Pulmonary artery endothelial cell (primary cell): Measurements from ENCODE around the gene RREB1. TPM values are rescaled to one million over a fixed set of nuclear protein-coding genes. Genes with fewer than 3 reads are reported as not detected.
A peak's percentile ranks its signal among the peaks of the same experiment; 100 is the strongest.

Experiments used
- DNase-seq: peaks from one replicate; pipeline ENCODE4 v3.0.0-alpha.2; 2011; ENCODE audit warnings: low read depth, low spot score
- total RNA-seq: library from RNA; depleted of rRNA; stranded (reverse); fragments of >200 nt; gene quantifications from 2 replicates; pipeline ENCODE4 v1.2.3, GENCODE V29; 2014

RREB1 gene
- total RNA-seq, 1 donor from 2014 or later, result 13.5 TPM

DNA sequence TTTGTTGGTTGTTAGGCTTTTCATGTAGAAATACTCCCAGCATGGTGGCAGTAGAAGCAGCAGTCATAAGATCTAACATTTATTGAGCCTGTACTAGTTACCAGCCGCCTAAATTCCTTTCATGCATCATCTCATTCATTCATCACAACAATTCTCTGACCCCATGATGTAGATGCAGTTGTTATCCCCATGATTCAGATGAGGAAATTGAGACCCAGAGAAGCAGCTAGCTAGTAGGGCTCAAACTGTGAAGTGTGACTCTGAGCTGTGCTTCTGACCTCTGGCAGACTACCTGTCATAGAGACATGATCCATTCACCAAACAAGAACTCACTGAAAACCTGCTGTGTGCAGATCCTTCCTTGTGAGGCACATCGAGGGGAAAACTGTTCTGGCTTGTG is 16.9 kb downstream of the RREB1 start:
- no peak for DNase-seq

DNA sequence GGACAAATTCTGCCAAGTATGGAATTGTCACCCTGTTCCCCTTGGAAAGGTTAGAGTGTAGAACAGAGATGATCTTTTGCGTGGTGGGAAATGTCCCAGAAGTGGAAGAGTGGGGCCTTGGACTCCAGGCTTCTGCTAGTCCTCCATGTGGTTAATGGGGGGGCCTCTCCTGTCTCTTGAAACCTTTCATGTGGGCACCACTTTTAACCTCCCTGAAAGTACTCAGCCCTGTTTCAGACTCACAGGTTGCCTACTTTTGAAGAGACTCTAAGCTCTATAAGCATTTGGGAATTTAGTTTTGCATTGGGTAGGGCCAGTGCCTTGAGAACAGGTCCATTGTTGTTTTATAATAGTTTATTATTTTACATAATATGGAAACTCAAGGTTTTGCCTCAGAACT is 17.5 kb downstream of the RREB1 start:
- DNase-seq, result no peak

DNA sequence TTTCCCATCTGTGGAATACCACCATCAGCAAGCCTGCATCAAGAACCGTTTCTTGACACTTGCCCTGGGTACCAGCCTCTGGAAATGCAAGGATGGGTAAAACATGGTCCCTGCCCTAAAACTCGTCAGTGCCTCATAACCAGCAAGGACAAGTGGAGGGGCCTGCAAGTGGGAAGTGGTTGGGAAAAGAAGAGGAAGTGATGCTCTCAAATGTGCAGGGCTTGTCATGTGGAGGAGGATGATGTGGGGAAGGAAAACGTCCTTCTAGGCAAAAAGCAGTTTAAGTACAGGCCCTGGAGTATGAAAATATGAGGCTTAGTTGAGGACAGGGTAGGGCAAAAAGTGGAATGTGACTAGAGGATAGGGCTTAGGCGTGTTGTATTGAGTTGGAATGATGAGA is 19.0 kb downstream of the RREB1 start:
- no peak for DNase-seq

DNA sequence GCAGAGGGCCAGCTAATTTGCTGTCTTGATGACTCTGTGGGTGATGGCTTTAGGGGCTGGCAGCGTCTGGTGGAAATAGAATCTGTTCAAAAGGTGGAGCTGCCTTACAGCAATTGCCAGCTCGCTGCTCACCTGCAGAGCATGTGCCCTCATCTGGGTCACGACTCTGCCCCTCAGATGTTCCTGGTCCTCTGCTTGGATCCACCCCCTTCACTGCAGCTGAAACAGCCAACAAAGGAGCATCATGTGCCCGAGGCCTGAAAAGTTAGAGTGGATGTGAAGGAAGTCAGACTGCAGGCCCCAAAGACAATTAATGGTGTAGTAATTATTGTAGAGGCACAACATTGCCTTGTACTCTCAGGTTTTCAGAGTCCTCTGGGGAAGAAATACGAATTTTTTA is 19.9 kb downstream of the RREB1 start:
- no peak for DNase-seq

DNA sequence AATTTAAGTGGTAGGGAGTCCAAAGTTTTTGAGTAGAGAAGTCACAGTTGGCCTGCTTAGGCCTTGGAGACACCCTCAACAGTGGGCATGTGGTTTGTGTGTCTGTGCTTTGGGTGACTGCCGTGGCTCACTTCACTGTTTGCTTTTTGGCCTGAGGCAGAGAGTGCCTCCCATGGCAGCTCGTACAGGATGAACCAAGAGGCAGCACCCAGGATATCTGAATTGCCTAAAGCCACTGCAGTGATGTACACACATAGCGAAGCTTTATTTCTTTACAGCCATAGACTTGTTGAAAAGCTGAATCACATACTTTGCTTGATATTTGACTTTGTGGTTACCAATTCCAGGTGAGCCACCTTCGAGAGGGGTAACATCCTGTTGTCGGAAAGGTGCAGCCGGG is 21.6 kb downstream of the RREB1 start:
- no peak for DNase-seq

DNA sequence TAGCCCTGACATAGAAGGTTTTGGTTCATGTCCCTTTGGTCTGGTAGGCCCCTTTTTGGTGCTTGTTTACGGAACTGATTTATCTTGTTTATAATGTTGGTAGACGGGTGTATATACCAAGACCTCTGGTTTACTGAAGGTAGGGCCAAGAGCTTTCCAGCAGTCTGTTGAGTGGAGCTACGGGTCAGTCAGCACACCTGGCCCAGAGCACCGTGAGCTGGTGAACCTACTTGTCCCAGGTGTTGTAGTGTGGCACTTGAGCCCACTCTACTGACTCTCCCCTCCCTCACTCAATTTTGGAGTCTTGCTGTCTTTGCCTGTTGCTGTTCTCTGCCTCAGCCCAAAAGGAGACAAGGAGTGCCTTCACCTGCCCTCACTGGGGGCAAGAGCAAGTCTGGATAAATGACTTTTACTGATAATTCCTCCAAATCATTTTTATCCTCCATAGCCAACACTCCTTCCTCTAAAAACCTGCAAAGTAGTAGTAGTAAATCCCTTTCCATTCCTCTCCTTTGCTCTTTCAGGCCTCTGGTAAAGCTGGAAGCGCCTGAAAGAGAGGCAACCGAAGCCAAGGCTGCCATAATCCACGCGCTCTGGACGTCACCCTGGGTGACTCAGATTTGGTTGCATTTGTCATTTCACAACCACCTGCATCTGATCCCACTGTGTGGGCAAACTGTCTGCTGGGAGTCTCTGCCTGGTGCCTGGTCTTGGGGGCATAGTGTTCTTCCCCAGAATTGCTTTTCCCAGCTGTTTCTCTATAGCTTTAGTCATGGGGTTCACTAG is 22.2 kb downstream of the RREB1 start:
- DNase-seq, result no peak

DNA sequence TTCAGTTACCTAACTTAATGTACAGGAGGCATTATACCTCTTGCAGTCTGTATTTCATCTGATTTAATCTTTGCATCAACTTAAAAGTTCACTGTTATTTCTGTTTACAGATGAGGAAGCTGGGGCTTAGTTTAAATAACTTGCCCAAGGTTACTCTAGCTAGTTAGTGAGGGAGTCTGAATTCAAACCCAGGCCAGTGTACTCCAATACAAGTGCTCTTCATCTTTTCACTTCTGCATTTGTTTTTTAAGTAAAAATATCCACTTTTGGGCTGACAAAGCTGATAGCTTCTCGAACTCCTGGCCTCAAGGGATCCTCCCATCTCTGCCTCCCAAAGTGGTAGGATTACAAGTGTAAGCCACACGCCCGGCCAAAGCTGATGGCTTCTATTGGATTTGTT is 23.6 kb downstream of the RREB1 start:
- DNase-seq, result no peak

DNA sequence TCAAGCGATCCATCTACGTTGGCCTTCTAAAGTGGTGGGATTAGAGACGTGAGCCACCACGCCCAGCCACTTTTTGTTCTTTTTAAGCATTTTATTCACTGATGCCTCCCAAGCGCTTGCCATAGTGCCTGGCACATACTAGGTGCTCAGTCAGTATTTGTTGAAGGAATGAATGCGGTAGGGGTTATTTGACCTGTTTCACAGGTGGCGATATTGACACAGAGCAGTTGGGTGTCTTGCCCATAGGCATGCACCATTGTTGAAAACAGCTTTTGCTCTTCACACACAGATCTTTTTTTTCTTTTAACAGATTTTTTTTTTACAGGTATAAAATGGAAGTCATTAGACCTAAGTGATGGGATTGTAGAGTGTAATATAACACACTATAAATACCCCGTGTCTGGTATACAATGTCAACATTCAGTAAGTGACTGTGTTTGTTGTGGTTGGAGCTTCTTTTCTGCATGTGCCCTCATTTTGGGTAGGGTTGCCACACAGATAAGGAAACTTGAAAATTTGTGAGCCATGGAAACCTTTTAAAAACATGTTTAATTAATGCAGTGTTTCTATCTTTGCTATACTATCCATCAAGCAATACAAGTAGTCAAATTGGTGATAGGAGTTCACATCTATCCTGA is 24.8 kb downstream of the RREB1 start:
- no peak for DNase-seq

DNA sequence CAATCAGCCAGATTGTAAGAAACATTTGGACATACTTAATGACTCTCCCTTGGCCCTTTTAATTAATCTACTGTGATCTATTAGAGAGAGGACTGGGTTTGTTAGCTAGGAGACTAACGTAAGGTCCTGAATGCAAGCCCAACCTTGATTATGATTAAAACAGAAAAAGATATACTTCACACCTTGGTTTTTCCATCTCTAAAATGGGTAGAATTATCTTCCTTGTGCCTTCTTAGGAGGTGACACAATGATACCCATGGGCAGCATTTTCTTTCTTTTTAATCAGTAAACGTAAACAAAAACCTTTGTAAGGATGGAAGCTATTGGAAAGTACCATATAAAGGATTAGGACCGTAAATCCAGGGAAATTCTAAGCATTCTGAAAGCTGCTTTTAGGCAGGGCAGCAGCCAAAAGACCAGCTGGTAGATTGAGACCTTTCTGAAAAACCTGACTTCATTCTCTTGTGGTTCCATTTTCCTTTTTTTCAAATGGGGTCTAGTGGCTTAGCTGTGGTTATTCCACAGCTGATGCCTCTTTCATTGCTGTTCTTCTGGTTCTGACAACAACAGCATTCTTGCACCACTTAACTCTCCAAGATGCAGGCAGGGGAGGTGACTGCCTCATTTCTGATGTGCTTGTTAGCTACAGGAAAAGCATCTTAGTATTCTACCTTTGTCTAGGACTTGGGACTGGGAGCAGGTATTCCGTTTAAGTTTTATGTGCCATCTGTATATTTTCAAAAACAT is 27.4 kb downstream of the RREB1 start:
- no peak for DNase-seq

DNA sequence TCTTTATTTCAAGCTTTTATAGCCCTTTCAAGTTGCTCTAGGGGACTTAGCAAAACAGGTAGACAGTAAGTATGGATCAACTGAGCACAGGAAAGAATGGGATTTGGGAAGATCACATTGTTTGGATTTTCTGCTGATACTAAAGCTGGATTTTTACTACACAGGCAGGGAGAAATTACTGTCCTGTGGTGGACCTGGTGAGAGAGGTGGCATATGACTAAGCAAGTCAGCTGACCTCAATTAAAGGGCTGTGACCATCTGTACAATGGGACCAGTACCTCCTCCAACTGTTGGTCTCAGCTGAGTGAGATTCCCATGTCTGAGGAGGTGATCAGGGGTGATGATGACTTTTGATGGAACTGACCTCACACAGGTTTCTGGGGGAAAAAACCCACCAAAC is 28.0 kb downstream of the RREB1 start:
- no peak for DNase-seq

DNA sequence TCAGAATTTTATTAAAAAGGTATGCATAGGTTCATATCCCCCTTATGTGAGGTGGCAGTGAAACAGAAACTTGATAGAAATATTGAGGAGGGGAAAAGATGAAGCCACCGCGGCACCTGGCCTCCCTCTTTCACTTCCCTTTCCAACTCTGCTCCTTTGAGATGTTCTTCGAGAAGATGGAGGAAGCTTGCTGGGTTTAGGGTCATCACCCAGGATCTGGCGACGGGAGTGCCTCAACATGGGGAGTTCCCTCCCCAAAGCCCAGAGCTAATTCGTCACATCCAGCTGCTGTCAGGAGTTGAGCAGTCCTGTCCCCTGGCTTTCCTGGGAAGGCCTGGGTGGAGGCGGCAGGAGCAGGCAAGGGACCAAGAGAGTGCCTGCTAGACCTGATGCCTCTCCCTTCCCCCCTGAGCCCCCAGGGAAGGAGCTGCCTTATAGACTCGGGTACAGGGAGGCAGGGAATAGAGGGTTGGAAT is 29.1 kb downstream of the RREB1 start:
- no peak for DNase-seq

DNA sequence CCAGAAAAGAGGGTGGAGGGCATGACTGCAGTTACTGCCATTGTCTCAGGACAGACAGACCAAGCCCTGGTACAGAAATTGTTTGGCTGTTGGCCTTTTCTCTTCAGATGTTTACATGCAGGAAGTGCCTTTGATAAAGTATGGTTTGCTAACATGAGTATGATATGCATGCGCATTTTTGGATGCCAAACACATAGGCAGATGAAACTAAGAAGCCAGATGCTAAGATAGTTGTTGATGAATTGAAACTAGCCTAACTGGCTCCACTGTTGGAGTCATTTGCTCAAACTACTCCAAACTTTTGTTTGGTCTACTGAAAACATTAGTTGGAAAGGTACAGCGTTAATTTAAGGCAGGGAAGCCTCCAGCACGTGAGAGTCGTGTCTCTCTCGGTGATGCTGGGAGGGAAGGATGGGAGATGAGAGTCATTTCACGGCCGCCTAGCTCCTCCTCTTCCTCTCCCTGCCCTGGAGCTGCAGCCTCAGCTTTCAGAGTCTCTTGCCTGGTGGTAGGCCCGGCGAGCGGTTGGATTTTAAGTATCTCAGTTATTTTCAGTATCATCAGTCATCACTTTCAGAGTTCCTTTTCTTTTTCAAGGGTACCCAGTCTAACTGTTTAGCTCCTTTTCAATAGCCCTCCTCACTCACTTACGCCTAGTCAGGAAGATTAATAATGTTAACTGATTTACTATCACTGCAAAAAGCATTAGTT is 29.7 kb downstream of the RREB1 start:
- no peak for DNase-seq

DNA sequence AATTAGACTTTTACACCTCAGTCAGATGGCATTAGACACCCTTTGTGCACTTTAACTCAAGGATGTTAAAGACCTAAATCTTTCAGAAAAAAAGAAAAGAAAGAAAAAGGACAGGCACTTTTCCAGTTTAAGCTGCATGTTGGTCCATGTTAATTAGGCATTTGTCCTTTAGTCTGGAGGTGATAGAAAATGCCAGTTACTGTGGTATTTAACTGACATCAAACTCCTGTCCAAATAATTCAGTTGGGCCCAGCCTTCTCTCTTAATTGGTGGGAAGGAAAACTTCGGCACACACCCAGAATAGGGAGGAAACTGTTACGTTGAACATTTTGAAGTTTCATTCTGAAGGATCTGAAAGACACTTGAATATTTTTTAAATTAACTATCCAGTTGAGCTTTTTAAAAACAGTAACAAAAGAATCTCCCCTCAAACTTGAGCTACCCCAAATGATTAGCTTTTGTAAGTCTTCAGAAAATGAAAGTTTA is 30.3 kb downstream of the RREB1 start:
- DNase-seq, result no peak

DNA sequence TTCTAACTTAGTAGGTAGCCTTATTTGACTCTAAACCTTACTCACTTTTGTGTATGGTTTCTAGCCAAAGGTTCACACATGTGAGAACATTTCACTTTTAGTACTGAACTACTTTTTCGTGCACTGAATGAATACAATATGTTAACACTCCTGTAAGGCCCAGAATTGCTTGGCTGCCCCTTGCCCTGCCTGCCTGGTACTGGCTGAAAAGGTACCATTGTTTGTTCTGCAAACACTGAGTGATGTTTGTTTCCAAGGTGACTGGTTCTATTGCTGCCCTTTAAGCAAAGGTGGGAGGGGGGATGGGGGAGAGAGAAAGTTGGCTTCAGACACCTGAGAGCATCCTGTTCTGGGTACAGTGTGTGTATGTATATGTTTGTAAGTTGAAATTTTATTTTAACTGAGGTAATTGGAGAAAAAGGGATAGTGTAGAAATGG is 31.2 kb downstream of the RREB1 start:
- no peak for DNase-seq

DNA sequence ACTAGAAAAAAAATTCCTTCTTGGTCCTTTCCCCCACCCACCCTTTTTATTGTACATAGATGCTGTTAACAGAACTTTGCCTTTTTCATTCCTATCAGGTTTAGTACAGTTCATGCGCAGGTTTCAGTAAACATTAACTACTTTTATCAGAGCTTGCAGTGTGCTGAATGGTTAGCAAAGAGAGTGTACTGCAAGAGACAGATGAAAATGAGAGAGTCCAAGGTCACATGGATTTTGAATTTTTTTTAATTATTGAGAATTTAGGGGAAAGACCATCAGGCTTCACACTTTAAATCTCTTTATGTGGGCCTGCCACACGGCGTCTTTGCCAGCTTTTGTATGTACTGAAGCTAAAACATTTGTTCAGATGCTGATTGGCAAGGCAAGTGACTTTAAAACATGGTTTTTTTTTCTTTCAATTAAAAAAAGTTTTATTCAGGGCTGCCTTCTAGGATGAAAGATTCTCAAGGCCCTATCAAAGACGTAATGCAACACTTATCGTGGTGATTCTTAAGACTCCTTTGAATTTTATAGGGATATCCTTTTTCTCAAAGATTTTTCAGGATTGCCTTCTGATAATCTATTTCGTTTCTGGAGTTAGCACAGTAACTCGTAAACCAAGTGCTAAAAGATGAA is 32.2 kb downstream of the RREB1 start:
- no peak for DNase-seq

DNA sequence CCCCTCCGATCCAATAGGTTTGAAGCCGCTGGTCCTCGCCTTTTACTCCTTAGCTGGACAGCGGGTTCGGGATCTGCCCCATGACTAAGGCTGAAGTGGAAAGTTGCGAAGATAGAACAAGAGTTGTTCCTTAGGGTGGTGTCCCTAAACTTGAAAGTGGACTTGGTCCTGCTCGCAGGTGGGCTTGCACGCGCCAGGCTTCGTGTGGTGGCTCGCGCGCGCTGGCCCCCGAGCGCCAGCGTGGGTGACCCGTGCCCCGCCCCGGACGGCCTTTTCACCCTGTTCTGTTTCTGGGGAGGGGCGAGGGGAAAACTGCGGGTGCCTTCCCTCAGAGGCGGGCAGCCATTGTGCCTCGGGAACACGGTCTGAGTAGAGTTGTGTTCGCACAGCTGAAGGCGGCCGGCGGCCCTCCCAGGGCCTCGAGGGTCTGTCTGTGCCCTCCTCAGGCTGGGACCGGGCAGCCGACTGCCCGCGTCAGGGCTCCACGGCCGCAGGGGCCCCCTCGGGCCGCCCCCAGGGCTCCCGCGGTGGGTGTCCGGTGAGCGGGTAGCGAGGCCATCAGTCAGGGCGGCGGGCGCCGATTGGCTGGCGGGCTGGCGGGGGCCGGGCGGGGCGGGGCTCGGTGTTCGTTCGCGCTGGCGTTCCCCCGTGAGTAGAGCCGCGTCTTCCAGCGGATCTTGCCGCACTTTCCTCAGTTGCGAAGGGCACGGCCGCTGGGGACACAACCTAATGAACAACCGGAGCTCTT is 33.0 kb downstream of the RREB1 start:
- DNase-seq, result peak; percentile 10

DNA sequence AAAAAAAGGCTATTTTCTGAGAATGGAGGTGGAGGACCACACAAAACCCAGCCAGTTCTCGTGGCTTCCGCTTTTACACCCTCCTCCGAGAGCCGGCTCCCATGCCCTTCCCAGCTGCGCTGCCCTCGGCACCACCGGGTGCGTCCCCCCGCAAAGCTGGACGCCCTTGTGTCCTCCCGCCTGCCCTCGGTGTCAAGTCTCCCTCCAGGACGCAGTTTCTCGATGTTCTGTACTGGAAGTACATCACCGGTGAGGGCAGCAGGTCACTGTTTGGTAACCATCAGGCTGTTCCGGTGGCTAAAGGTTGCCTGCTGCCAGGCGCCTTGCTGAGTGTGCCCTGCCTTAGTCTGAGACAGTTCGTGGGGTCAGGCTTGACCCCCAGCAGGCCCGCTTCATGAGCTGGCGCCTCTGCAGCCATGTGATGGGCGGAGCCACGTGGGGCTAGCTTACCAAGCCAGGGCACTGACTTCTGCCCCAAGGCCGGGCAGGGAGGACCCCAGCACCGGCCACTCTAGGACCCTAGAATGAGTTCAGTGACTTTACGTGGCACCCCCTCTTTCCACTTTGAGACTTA is 34.6 kb downstream of the RREB1 start:
- no peak for DNase-seq

DNA sequence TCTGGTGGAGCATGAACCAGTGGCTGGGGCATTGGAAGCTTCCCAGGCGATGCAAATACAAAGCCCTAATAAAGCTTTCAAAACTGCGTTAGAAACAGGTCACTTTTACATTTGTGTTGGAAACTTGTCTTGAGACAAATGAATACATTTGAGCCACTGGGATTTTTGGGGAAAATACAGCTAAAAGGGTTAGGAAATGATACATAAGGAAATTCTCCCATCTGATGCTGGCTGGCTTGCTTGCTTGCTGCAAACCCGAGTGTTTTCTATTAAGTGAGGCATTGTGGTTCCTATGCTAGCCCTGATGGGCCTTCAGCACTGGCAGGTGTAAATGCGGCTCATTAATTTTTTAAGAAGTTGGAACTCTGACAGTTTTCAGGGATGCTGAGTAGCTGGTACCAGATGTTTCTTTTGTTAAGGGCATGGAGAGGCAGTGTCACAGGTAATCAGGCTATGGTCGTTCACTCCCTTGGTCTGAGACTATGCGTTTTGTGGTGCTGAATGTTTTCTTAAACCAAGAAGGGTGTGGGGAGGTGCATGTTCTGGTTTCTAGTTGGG is 35.2 kb downstream of the RREB1 start:
- DNase-seq, result no peak

DNA sequence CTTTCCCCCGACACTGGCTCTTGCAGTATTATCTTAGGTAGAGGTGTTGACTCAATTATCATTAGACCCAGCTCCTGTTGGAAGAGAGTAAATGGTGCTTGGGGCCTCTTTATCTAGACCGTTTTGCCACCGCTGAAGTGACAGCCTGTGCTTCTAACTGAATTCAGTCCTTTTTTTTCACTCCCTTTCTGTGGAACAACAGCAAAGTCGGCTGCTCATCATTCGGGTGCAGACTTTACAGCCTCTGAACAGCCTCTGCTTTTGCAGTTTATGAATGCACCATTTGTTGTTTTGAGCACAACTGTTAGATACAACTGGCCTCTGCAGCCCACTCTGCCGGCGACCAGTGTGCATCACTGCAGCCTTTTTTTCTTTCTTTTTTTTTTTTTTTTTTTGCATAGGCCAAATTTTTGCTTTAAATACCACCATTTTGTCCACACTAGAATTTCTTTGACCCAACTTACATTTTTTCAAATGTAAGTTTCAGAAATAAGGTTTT is 35.8 kb downstream of the RREB1 start:
- DNase-seq, result no peak
